Measurements from ENCODE around the gene SHROOM4.

The SHROOM4 gene

GRCh38 chrX:50780144-50780543 lies 33.9 kb downstream of the SHROOM4 start:
- no peak for DNase-seq (ENCODE audit: low read depth)

DNA sequence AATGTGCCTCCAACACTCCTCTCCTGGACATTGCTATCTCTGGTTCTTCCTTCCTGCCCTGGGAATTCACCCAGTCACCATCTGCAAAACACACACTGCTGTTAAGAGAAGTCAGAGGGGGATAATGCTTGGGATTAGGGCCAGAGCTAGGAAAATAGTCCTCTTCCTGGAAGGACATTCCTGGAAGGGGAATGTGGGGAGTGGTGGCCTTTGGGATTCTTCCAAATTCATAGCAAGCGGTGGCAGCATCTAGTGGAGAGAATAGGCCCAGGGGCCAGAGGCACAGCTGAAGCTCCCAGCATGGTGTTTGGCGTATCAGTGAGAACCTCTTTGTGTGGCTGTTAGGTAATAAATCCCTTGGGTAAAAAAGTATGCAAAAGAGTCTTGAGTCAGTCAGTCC lies 34.3 kb downstream of the SHROOM4 start:
- DNase-seq (ENCODE audit: low read depth) = no peak

DNA sequence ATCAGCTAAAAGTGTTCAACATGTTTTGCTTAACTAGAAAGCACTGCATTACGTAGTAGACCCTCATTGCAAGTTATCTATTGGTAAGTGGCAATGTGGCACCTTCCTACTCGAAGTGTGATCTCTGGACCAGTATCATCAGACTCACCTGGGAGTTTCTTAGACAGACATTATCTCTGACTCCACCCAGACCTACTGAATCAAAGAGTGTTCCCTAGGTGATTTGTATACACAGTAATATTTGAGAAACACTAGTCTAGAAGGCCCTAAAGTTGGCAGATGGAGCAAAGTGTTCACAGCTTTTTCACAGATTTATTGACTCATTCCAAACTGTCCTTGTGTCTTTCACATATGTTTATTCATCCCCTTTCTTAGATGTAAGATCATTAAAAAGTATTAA lies 35.7 kb downstream of the SHROOM4 start:
- no peak for DNase-seq (ENCODE audit: low read depth)

GRCh38 chrX:50776248-50776647 lies 37.7 kb downstream of the SHROOM4 start:
- DNase-seq (ENCODE audit: low read depth) = no peak

GRCh38 chrX:50771382-50771781 lies 42.6 kb downstream of the SHROOM4 start:
- DNase-seq (ENCODE audit: low read depth) = no peak

- DNase-seq (ENCODE audit: low read depth) = no peak
These were observed 43.3 kb downstream of the SHROOM4 start for GRCh38 chrX:50770702-50771101.

- DNase-seq (ENCODE audit: low read depth) = no peak
These were observed 44.5 kb downstream of the SHROOM4 start for GRCh38 chrX:50769389-50770063.

DNA sequence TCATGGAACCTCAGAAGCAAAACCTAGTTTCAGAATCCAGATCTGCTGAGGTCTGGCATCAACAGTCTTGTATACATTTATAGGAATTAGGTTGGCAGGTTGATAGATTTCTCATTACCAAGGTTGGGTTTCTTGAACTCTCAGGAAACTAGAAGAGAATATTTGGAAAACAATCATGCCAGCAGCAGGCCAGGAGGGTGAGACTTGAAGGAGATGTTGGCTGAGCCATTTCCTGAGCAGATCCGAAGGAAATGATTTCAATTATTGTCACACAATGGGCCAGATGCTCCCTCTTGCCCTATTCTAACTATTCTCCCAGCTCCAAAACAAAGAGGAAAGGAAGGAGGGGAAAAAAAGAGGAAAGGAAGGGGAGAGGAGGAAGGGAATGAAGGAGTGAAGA lies 45.2 kb downstream of the SHROOM4 start:
- DNase-seq (ENCODE audit: low read depth) = no peak

DNA sequence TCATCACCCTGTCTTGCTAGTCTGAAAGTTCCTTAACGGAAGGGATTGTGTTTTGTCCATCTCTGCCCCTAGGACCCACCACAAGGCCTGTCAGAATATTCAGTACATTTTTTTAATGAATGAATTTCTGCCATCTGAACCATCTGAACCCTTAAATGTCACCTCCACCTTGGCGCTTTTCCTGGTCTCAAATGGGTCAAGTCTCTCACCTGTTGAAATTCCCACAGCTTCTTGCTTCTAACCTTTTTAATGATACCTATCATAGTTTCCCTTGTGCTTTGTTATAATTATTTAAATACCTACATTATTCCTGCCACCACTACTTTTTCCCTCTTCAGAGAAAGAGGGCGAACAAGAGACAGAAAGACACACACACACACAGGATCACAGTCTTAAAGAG lies 48.0 kb downstream of the SHROOM4 start:
- DNase-seq (ENCODE audit: low read depth) = no peak

DNA sequence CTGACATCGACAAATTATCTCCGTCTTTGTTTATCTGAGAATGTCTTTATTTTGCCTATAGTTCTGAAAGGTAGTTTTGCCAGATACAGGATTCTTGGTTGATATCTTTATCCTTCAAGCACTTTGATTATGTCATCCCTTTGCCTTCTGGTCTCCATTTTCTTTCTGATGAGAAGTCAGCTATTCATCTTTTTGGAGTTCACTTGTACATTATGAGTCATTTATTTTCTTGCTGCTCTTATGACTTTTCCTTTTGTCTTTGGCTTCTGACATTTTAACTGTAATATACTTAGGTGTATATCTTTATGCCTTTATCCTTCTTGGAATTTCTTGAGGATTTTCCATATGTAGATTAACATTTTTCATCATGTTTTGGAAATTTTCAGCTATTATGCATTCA lies 51.4 kb downstream of the SHROOM4 start:
- no peak for DNase-seq (ENCODE audit: low read depth)

DNA sequence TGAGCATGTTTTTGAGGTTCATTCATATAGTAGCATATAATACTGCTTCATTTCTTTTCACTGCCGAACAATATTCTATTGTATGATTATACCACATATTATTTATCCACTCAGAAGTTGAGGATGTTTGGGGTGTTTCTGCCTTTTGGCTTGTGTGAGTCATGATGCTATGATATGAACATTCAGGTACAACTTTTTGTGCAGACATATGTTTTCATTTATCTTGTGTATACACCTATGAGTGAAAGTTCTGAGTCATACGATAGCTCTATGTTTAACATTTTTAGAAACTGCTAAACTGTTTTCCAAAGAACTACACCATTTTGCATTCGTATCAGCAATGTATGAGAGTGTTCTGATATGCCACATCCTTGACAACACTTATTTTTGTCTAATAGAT lies 57.7 kb downstream of the SHROOM4 start:
- no peak for DNase-seq (ENCODE audit: low read depth)

DNA sequence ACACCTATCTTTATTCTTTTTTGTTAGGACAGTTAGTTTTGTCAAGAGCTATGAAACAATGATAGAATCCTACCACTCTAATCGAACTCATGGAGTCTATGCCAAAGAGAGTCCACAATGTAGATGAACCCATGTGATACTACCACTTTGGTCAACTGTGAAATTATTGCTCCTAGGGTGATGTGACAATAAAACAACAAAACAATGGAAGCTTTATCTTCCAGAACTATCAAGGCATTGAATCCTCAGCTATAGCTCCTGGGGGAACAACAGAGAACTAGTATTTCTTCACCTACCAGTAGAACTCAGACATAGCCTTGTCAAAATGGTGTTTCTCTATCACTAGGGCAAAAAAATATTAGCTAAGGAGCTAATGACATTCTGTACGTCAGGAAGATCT lies 62.9 kb downstream of the SHROOM4 start:
- no peak for DNase-seq (ENCODE audit: low read depth)

- no peak for DNase-seq (ENCODE audit: low read depth)
These were observed 66.5 kb downstream of the SHROOM4 start for GRCh38 chrX:50747471-50747900.

GRCh38 chrX:50736656-50737055 lies 77.3 kb downstream of the SHROOM4 start:
- no peak for DNase-seq (ENCODE audit: low read depth)

DNA sequence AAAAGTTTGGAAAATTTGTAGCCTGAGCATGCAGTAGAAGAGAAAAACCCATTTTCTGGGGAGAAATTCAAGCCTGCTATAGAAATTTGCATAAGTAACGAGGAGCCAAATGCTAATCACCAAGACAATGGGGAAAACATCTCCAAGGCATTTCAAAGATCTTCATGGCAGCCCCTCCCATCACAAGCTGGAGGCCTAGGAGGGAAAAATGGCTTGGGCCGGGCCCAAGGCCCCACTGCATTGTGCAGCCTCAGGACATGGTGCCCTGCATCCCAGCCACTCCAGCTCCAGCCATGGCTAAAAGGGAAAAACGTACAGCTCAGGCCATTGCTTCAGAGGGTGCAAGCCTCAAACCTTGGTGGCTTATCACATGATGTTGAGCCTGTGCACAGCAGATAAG lies 87.7 kb downstream of the SHROOM4 start:
- no peak for DNase-seq (ENCODE audit: low read depth)

DNA sequence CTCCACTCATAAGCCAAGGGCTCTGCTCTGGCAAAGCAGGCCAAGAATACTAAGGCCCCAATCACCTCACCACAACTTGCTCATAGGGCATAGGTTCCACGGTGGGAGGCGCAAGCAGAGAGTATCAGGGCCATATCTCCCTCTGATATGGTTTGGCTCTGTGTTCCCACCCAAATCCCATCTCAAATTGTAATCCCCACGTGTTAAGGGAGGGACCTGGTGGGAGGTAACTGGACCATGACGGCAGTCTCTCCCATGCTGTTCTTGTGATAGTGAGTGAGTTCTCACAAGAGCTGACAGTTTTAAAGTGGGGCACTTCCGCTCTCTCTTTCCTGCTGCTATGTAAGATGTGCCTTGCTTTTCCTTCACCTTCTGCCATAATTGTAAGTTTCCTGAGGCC lies 88.7 kb downstream of the SHROOM4 start:
- DNase-seq (ENCODE audit: low read depth) = no peak

DNA sequence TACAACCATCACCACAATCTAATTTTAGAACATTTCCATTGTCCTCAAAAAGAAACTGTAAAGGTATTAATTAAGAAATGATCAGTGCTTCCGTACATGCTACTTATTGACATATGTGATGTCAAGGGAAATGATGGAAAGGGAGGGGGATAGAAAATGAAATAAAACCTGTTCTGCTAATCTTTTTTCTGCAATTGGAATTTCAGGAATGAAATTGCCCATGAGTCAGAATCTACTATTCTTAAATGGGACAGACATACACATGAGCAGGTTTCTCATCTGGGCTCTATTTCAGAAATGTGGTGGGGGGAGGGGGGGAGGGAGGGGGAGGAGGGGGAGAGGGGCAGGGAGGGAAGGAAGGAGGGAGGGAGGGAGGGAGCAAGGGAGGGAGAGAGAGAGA lies 91.0 kb downstream of the SHROOM4 start:
- DNase-seq (ENCODE audit: low read depth) = no peak

- no peak for DNase-seq (ENCODE audit: low read depth)
These were observed 92.1 kb downstream of the SHROOM4 start for GRCh38 chrX:50721764-50722521.

DNA sequence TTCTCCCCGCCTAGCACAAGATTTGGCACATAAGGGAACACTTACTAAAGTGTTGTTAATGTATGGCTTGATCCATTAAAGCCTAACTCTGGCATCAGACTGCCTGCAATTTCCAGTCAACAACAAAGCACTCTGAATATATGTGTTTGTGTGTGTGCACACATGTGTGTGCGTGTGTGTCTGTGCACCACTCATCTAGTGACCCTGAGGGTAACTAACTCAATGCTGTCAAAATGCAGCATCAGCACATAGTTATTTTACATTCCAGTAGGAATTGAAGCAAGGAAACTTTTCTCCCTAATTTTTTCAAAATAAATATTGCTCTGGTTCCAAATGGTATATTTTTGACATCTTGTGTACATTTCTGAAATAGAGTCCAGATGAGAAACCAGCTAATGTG lies 94.4 kb downstream of the SHROOM4 start:
- no peak for DNase-seq (ENCODE audit: low read depth)

DNA sequence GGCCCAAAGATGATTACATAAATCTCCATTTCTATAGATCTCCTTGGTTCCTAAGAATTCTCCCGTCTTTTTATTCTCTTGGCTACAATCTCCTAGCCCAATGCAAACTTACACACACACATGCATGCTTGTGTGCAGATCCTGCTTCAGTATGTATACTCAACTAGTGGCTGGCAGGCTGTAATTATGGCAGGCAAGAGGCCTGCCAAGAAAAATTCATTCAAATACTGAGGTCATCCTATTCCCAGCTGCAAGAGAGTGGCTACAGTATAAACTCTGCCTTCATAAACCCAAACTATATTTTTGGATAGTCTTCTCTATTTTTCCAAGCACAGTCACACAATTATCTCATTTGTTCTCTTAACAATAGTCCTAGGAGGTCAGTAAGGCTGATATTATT lies 95.2 kb downstream of the SHROOM4 start:
- DNase-seq (ENCODE audit: low read depth) = no peak

DNA sequence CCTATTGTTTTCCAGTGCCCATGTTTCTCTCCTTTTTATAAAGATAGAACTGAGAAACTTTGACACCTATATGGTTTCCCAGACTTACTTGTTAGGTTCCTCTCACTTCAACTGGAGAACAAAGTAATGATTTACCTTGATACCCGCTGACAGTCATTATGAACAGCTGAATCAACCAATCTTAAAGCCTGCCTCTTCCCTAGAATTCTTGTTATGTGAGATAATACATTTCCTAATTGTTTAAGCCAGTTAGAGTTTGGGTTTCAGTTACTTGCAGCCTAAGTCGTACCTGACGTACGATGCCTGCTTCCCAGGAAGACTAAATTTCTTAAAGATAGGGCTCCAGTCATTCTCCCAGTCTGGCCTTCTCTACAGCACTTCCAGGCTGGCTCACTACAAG lies 97.3 kb downstream of the SHROOM4 start:
- DNase-seq (ENCODE audit: low read depth) = no peak

DNA sequence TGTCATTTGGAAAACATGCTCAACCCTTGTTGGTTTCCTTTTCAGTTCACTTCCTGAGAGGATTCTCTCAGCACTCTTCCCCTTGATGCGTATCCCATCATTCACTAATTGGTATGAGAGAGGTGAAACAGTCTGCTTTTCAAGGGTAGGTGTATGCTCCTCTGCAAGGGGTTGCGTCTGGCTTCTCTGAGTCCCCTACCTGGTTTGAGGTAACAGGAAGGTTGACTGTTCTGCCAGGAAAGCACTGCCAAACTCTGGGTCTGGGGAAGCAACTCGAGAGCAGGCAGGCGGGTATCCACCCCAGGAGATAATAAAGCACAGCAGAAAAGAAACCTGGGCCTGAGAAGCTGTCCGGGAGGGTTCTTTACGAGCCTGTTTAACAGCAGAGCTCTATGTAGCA lies 101.2 kb downstream of the SHROOM4 start:
- no peak for DNase-seq (ENCODE audit: low read depth)

DNA sequence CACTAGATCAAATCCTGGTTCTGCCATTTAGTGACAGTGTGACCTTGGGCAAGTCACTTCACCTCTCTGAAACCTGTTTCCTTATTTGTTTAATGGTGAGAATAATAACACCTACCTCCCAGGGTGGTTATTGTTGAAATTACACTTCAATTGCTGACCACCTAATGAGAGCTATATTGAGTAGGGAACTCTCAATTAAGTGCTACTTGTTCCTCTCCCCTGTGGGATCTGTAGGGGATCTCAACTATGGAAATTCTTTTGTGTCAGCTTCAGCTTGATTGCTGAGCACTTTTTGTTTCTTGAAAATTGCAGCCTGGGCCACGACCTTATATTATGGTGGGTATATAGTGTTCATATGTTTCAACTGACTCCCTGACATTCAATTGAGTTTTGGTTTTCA lies 102.1 kb downstream of the SHROOM4 start:
- DNase-seq (ENCODE audit: low read depth) = no peak

Data from stimulated activated CD8-positive, alpha-beta memory T cell treated with anti-CD3 and anti-CD28 coated beads, Interleukin-12 subunit alpha, Interleukin-12 subunit beta, amount 100 ng/mL, for 1 hour (primary cell).